NB4 (cell line): ENCODE results near the gene RAB38.

ENCODE experiments used
- DNase-seq: peaks from one replicate; pipeline ENCODE4 v3.0.0; 2010; ENCODE audit warnings: low read depth
- H3K4me3 ChIP-seq: one replicate; pipeline ENCODE4 v1.5.1; 2011; ENCODE audit warnings: mild to moderate bottlenecking, low read depth, low read length, moderate library complexity
- MYC ChIP-seq: IDR thresholded peaks from 2 replicates; pipeline ENCODE4 v1.6.1; 2011; ENCODE audit warnings: low read depth, low read length
- POLR2A ChIP-seq: IDR thresholded peaks from 2 replicates; pipeline ENCODE4 v1.6.1; 2011; ENCODE audit warnings: mild to moderate bottlenecking; ENCODE audit not compliant: insufficient read length; ENCODE audit errors: extremely low read depth
- TF ChIP-seq, protein P1 (sequence below): IDR thresholded peaks from one replicate; pipeline ENCODE4 v1.5.1; 2012; ENCODE audit warnings: low read depth, low read length
- TF ChIP-seq, protein P2 (sequence below): IDR thresholded peaks from 2 replicates; pipeline ENCODE4 v1.6.1; 2011; ENCODE audit warnings: low read depth, low read length

RAB38 gene

DNA sequence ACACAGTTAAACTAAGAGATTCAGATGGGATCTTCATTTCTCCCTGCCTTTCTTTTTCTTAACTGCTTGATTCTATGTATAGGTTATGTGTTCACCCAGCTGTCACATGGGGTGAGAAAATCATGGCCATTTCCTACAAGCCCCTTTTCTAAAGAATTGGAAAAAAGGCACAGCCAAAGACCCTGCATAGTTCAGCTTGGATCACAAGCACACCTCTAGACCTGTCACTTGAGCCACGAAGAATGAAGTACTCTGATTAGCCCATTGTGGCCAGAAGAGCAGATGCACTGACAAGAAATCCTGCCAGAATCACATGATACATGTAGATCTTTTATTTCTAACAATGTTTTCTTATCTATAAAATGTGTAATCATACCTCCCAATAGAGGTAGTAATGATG is 69.7 kb downstream of the RAB38 start:
- no peak overlapping the region for H3K4me3 ChIP-seq
- DNase-seq = no peak
- TF ChIP-seq, protein P1, sequence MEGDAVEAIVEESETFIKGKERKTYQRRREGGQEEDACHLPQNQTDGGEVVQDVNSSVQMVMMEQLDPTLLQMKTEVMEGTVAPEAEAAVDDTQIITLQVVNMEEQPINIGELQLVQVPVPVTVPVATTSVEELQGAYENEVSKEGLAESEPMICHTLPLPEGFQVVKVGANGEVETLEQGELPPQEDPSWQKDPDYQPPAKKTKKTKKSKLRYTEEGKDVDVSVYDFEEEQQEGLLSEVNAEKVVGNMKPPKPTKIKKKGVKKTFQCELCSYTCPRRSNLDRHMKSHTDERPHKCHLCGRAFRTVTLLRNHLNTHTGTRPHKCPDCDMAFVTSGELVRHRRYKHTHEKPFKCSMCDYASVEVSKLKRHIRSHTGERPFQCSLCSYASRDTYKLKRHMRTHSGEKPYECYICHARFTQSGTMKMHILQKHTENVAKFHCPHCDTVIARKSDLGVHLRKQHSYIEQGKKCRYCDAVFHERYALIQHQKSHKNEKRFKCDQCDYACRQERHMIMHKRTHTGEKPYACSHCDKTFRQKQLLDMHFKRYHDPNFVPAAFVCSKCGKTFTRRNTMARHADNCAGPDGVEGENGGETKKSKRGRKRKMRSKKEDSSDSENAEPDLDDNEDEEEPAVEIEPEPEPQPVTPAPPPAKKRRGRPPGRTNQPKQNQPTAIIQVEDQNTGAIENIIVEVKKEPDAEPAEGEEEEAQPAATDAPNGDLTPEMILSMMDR = no peak
- no peak for TF ChIP-seq POLR2A
- no peak for TF ChIP-seq MYC
- TF ChIP-seq, protein P2, sequence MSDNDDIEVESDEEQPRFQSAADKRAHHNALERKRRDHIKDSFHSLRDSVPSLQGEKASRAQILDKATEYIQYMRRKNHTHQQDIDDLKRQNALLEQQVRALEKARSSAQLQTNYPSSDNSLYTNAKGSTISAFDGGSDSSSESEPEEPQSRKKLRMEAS = no peak

DNA sequence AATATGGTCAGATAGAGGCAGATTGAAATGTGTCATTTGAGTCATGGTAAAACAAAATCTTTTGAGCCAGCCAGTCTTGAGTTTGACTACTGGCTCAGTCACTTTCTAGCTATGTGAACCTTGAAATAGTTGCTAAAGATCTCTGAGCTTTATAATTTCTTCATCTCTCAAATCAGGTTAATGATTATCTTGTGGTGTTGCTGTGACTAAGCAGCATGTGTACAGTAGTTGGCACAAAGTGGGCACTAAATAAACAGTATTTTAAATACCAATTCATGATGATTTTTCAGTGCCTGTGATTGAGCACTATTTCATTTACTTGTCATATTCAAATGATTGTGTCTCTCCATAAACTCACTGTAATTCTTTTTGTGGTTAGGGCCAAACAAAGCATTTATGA is 70.8 kb downstream of the RAB38 start:
- no peak for DNase-seq
- TF ChIP-seq POLR2A (no peak), MYC (no peak)
- TF ChIP-seq, protein P1 = no peak
- TF ChIP-seq, protein P2 = no peak
- no peak overlapping the region for H3K4me3 ChIP-seq

DNA sequence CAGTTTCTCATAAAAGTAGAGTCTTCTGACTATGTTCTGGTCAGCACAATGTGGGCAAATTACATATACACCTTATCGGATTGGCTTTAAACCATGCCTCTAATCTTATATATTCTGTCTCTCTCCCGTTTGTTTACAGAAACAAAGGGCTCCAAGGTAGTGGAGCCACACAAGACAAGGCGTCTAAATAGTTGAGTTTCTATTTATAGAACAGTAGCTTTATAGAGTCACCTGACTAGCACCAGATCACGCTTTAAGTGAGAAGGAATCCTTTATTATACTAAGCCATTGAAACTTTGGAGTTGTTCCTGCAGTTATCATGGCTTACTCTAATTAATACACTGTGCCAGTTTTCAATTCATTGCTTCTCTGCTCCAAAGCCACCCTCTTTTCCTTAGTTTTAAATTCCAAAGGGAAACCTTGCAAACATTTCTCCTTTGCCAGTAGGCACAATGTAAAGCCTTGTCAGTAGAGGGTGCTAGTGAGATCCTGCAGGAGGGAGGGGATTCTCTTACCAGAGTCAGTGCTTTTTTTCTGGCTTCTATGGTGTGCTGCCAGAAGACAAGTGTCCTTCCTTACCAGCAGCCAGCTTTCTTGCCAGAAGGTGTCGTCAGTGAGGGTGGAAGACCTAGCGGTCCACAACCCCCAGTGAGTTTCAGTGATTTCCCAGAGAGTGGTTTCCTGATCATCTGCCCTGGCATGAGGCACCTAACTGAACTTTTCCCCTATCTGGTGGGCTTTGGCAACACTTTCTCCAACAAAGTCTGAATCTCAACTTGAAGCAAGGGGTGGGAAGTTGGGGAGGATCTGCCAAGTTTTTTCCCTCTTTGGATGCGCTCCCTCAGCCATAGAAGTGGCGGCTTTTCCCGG is 71.7 kb downstream of the RAB38 start:
- DNase-seq = peak; percentile 89
- TF ChIP-seq, protein P1 = peak; percentile 98
- TF ChIP-seq, protein P2 = peak; percentile 55; the same call in 1 of the 2 replicates
- TF ChIP-seq POLR2A (no peak), MYC (peak; percentile 53; the same call in 1 of the 2 replicates)
- no peak overlapping the region for H3K4me3 ChIP-seq

DNA sequence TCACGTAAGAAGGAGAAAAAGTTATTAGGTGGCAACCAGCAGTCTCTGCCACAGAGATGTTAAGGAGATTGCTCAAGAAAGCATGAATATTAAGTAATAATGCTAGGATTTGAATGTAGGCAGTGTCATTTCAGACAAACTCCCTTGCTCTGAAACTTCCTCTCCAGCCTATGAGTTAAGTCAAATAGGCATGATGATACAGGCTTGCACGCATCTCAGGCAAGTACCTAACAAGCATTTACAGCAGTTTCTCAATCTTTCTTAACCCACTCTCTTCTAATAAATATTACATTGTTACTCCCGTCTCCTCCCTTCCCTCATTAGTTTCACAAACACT is 72.7 kb downstream of the RAB38 start:
- peak; percentile 15; the same call in 1 of the 2 replicates for TF ChIP-seq MYC
- TF ChIP-seq, protein P1 = no peak
- TF ChIP-seq POLR2A = no peak
- TF ChIP-seq, protein P2 = peak; percentile 58
- DNase-seq = peak; percentile 78
- no peak overlapping the region for H3K4me3 ChIP-seq

DNA sequence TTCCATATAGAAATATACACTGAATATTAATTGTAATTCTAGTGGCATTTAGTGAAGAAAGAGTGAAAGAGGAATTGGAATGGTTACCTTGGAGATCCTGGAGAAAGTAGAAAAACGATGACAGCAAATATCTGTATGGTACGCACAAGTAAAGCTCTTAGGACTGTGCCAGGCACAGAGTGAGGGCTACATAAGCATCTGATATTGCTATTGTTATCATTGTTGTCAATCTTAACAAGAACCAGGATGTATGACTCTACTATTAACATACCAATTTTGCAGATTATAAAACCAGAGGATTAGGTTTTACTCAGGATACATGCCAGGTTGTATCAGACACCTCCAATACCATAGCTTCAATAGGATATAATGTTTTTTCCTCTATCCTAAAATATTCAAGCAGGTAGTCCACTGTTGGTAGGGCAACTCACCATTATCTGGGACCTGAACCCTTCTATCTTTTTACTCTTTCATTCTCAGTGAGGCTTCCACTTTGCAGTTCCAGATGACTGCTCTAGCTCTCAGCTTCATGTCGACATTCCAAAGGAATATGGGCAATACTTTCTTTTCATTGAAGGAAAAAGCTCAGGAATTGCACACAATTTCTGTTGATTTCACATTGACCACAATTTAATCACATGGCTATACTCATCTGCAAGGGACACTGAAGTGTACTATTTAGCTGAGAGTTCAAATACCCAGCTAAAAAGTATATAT is 73.2 kb downstream of the RAB38 start:
- no peak overlapping the region for H3K4me3 ChIP-seq
- DNase-seq = no peak
- TF ChIP-seq, protein P2 = no peak
- TF ChIP-seq MYC = no peak
- TF ChIP-seq POLR2A = no peak
- TF ChIP-seq, protein P1 = no peak
